Measurements from ENCODE around the gene CDH15.

The CDH15 gene

DNA sequence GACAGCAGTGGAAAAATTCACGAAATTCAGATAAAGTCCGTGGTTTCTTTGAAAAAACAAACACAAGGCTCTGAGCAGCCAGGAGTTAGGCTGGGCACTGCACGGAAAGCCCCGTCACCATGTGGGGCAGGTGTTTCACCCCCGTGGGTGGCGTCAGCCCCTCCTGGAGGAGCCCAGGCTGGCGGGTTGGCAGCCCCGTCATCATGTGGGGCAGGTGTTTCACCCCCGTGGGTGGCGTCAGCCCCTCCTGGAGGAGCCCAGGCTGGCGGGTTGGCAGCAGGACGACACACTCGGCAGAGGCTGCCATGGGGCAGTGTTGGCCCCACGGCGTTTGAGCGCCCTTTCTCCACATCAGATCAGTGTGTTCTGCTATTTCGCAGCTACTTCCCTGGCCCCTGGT lies 39.8 kb upstream of the CDH15 start:
- H3K4me2 ChIP-seq (ENCODE audit: low read depth, low read length): no peak overlapping the region
- no peak overlapping the region for H3K9ac ChIP-seq (ENCODE audit: low read length)
- no peaks in the 10 kb centered on the region for H3K36me3 ChIP-seq (replicated peaks; ENCODE audit: insufficient read depth, low read length)
- DNase-seq: no peak
- TF ChIP-seq, protein P1, sequence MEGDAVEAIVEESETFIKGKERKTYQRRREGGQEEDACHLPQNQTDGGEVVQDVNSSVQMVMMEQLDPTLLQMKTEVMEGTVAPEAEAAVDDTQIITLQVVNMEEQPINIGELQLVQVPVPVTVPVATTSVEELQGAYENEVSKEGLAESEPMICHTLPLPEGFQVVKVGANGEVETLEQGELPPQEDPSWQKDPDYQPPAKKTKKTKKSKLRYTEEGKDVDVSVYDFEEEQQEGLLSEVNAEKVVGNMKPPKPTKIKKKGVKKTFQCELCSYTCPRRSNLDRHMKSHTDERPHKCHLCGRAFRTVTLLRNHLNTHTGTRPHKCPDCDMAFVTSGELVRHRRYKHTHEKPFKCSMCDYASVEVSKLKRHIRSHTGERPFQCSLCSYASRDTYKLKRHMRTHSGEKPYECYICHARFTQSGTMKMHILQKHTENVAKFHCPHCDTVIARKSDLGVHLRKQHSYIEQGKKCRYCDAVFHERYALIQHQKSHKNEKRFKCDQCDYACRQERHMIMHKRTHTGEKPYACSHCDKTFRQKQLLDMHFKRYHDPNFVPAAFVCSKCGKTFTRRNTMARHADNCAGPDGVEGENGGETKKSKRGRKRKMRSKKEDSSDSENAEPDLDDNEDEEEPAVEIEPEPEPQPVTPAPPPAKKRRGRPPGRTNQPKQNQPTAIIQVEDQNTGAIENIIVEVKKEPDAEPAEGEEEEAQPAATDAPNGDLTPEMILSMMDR (IDR thresholded peaks at IDR 0.05; ENCODE audit: low read length): no peak
- TF ChIP-seq EZH2 (optimal IDR thresholded peaks at IDR 0.05; ENCODE audit: low read depth, low read length): no peak
- no peak for TF ChIP-seq EZH2phosphoT487 (IDR thresholded peaks at IDR 0.05; ENCODE audit: low read length)
- H3F3A ChIP-seq (ENCODE audit: insufficient read depth, low read length): peaks cover 4% of the 10 kb centered on the region; the same call in 1 of the 2 replicates
- no peak overlapping the region for H3K27ac ChIP-seq (ENCODE audit: low read length)
- H3K79me2 ChIP-seq (ENCODE audit: low read length): peaks cover 2% of the 10 kb centered on the region; the same call in 1 of the 2 replicates
- H4K20me1 ChIP-seq (ENCODE audit: insufficient read depth, low read length): no peaks in the 10 kb centered on the region
- no peak overlapping the region for H2AFZ ChIP-seq (ENCODE audit: low read length)
- 0 out of 2 replicates have a peak, but pooled peaks cover 4% of the 10 kb centered on the region for H3K4me1 ChIP-seq (ENCODE audit: low read length)
- no peaks in the 10 kb centered on the region for H3K27me3 ChIP-seq (replicated peaks; ENCODE audit: insufficient read depth, low read length)
- H3K4me3 ChIP-seq (ENCODE audit: low read length): no peak overlapping the region
- no peaks in the 10 kb centered on the region for H3K9me3 ChIP-seq (replicated peaks; ENCODE audit: insufficient read depth, low read length)
- H3K9me2 ChIP-seq (replicated peaks; ENCODE audit: insufficient read depth, low read length): no peaks in the 10 kb centered on the region

DNA sequence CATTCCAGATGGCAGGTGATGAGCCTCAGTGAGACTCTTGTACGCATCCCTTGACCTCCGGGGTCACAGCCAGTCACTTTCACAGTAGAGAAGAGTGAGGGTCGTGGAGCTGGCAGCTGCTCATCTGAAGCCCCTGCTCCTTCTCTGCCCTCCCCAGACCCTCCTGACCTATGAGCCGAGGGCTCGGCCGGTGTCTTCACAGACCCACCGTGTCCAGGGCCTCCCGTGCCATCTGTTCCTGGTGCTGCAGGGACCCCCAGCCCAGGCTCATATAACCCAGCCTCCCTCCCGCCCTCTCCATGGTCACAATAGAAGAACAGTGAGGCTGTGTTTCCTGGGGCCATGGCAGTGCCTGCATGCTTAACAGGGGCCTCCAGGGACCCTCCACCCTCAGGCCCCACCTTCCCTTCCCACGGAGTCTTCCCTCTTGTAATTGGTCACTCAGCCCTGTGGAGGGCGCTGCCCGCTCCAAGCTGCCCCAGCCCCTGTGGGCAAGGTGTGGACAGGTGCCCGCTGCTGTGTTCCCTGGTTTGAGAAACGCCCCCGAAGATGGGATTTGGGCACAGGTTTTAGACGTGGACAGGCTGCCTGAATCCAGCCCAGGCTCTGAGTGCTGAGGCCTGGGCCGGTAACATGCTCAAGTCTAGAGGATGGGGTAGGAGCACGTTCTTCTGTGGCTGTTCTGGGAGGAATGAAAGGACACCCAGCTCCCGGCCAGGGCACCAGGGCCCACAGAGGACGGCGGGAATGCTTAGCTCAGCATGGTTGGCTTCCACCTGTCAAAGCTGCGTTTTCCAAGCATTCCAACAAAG lies 39.1 kb upstream of the CDH15 start:
- Histone ChIP-seq H3K79me2 (ENCODE audit: low read length) (peaks cover 2% of the 10 kb centered on the region; the same call in 1 of the 2 replicates), H3K4me2 (ENCODE audit: low read depth, low read length) (no peak overlapping the region), H2AFZ (ENCODE audit: low read length) (no peak overlapping the region), H3K9ac (ENCODE audit: low read length) (no peak overlapping the region), H3K27ac (ENCODE audit: low read length) (no peak overlapping the region), H3F3A (ENCODE audit: insufficient read depth, low read length) (no peaks in the 10 kb centered on the region), H3K36me3 (replicated peaks; ENCODE audit: insufficient read depth, low read length) (no peaks in the 10 kb centered on the region), H3K4me3 (ENCODE audit: low read length) (no peak overlapping the region), H3K9me2 (replicated peaks; ENCODE audit: insufficient read depth, low read length) (no peaks in the 10 kb centered on the region), H3K27me3 (replicated peaks; ENCODE audit: insufficient read depth, low read length) (no peaks in the 10 kb centered on the region), H3K9me3 (replicated peaks; ENCODE audit: insufficient read depth, low read length) (no peaks in the 10 kb centered on the region), H3K4me1 (ENCODE audit: low read length) (0 out of 2 replicates have a peak, but pooled peaks cover 4% of the 10 kb centered on the region), H4K20me1 (ENCODE audit: insufficient read depth, low read length) (no peaks in the 10 kb centered on the region)
- TF ChIP-seq EZH2 (optimal IDR thresholded peaks at IDR 0.05; ENCODE audit: low read depth, low read length) (no peak), EZH2phosphoT487 (IDR thresholded peaks at IDR 0.05; ENCODE audit: low read length) (no peak)
- TF ChIP-seq, protein P1 (IDR thresholded peaks at IDR 0.05; ENCODE audit: low read length): no peak
- no peak for DNase-seq

DNA sequence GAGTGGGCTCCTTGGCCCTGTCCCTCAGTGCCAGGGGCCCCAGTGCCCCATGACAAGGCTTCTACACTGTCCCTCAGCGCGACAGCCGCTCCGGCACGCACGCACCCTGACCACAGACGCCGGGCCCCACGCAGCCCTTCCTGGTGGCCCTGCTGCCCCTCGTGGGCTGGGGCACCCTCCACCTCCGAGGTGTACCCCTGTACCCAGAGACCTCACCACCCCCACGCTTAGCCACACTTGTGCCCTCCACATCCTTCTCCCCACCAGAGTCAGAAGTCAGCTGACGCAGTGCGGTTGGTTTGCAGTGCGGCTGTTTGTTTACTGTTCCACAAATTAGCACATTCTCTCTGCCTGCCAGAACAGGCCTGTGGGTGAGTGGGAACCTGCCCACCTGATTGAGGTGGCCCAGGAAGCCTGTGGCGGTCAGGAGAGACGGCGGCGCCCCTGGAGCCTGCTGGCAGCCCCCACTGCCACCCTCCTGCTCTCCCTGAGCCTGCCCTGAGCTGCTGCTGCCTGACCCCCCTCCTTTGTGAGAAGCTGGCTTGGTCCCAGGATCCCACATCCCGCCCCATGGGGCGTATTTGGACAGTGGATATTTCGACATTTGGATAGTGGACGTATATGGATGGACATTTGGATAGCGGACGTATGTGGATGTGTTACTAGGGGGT lies 38.0 kb upstream of the CDH15 start:
- DNase-seq: no peak
- Histone ChIP-seq H3K27ac (ENCODE audit: low read length) (no peak overlapping the region), H3K4me1 (ENCODE audit: low read length) (no peaks in the 10 kb centered on the region), H3K36me3 (replicated peaks; ENCODE audit: insufficient read depth, low read length) (no peaks in the 10 kb centered on the region), H2AFZ (ENCODE audit: low read length) (no peak overlapping the region), H3K27me3 (replicated peaks; ENCODE audit: insufficient read depth, low read length) (no peaks in the 10 kb centered on the region), H3K79me2 (ENCODE audit: low read length) (peaks cover 2% of the 10 kb centered on the region; the same call in 1 of the 2 replicates), H3K9me2 (replicated peaks; ENCODE audit: insufficient read depth, low read length) (no peaks in the 10 kb centered on the region), H3K9ac (ENCODE audit: low read length) (no peak overlapping the region), H3K4me2 (ENCODE audit: low read depth, low read length) (no peak overlapping the region), H3K4me3 (ENCODE audit: low read length) (no peak overlapping the region), H3K9me3 (replicated peaks; ENCODE audit: insufficient read depth, low read length) (no peaks in the 10 kb centered on the region), H4K20me1 (ENCODE audit: insufficient read depth, low read length) (no peaks in the 10 kb centered on the region), H3F3A (ENCODE audit: insufficient read depth, low read length) (no peaks in the 10 kb centered on the region)
- TF ChIP-seq EZH2phosphoT487 (IDR thresholded peaks at IDR 0.05; ENCODE audit: low read length) (no peak), EZH2 (optimal IDR thresholded peaks at IDR 0.05; ENCODE audit: low read depth, low read length) (no peak)
- TF ChIP-seq, protein P1 (IDR thresholded peaks at IDR 0.05; ENCODE audit: low read length): no peak
